GM12892 (cell line): Measurements from ENCODE around the gene DGAT2L6.

ENCODE experiments used
- POLR2A ChIP-seq: IDR thresholded peaks from 2 replicates; pipeline ENCODE4 v1.6.1; 2011; ENCODE audit warnings: low read depth, low read length, control low read depth
- POLR2AphosphoS5 ChIP-seq: IDR thresholded peaks from 2 replicates; pipeline ENCODE4 v1.6.1; 2011; ENCODE audit warnings: low read depth, low read length, control low read depth
- TAF1 ChIP-seq: IDR thresholded peaks from 2 replicates; pipeline ENCODE4 v1.6.1; 2011; ENCODE audit warnings: low read depth, mild to moderate bottlenecking, control low read depth, low read length, borderline replicate concordance

DNA sequence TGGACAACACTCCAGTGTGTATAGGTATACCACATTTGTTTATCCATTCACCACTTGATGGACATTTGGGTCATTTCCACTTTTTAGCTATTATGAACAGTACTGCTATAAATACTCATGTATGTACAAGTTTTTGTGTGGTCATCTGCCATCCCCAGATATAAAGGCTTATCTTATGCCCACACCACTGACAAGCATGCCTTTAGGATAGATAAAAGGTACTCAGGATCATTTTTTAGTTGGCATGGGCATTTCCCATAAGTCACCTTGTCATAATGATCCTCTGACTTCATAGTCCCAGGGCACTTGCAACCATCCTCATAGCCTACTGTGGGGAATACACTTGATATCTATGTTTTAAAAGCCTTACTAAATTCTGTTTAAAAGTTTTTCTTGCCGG is 63.5 kb downstream of the DGAT2L6 start:
- no peak for TF ChIP-seq POLR2AphosphoS5
- no peak for TF ChIP-seq POLR2A
- TF ChIP-seq TAF1 = no peak
